SH-SY5Y (cell line): Measurements from ENCODE around the gene HAAO.

Source experiments
- GATA2 ChIP-seq: IDR thresholded peaks from 2 replicates; pipeline ENCODE4 v1.6.1; 2011; ENCODE audit warnings: mild to moderate bottlenecking, low read depth, low read length
- GATA3 ChIP-seq: IDR thresholded peaks from 2 replicates; pipeline ENCODE4 v1.6.1; 2011; ENCODE audit warnings: low read depth, mild to moderate bottlenecking, low read length, moderate library complexity

DNA sequence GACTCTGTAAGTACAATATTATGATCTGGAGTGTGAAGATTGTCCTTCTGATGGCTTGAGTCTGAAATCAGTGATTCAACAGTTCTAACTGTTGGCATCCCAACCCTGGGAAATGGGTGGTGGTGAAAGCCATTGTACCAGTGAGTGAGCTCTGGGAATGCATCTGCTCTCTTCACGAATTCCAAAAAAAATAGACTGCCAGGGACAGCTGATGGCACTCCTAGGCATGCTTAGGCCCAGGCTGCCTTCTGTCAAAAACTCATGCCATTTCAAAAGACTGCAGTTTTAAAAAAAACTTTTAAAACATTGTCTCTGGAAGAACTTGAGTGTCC is 48.8 kb downstream of the HAAO start:
- TF ChIP-seq GATA2: no peak
- TF ChIP-seq GATA3: no peak
